Measurements from ENCODE around the gene MAN2A2.
"Not testable (repeated sequence)": the region's sequence is repeated elsewhere in the genome, so short reads cannot be mapped to it uniquely, and the experiment has no call there.

Gene MAN2A2

GRCh38 chr15:90871716-90872485 lies 31.2 kb upstream of the MAN2A2 start:
- DNase-seq (ENCODE audit: low read depth), result no peak

GRCh38 chr15:90872486-90873184 lies 30.5 kb upstream of the MAN2A2 start:
- no peak for DNase-seq (ENCODE audit: low read depth)

GRCh38 chr15:90873488-90873997 lies 29.6 kb upstream of the MAN2A2 start:
- no peak for DNase-seq (ENCODE audit: low read depth)

- no peak for DNase-seq (ENCODE audit: low read depth)
These were observed 29.0 kb upstream of the MAN2A2 start for GRCh38 chr15:90873998-90874605.

GRCh38 chr15:90874986-90875385 lies 28.1 kb upstream of the MAN2A2 start:
- DNase-seq (ENCODE audit: low read depth), result not testable (repeated sequence)

GRCh38 chr15:90875549-90875981 lies 27.5 kb upstream of the MAN2A2 start:
- no peak for DNase-seq (ENCODE audit: low read depth)

GRCh38 chr15:90876046-90876445 lies 27.1 kb upstream of the MAN2A2 start:
- DNase-seq (ENCODE audit: low read depth), result no peak

GRCh38 chr15:90876512-90877170 lies 26.5 kb upstream of the MAN2A2 start:
- DNase-seq (ENCODE audit: low read depth), result no peak

GRCh38 chr15:90877315-90877714 lies 25.8 kb upstream of the MAN2A2 start:
- DNase-seq (ENCODE audit: low read depth), result no peak

- no peak for DNase-seq (ENCODE audit: low read depth)
These were observed 25.1 kb upstream of the MAN2A2 start for GRCh38 chr15:90877996-90878395.

- DNase-seq (ENCODE audit: low read depth), result no peak
These were observed 24.4 kb upstream of the MAN2A2 start for GRCh38 chr15:90878660-90879059.

GRCh38 chr15:90879730-90880366 lies 23.3 kb upstream of the MAN2A2 start:
- DNase-seq (ENCODE audit: low read depth), result no peak

- DNase-seq (ENCODE audit: low read depth), result no peak
These were observed 22.5 kb upstream of the MAN2A2 start for GRCh38 chr15:90880381-90881145.

GRCh38 chr15:90881181-90881977 lies 21.7 kb upstream of the MAN2A2 start:
- no peak for DNase-seq (ENCODE audit: low read depth)

GRCh38 chr15:90881978-90882721 lies 21.0 kb upstream of the MAN2A2 start:
- DNase-seq (ENCODE audit: low read depth), result no peak

GRCh38 chr15:90882781-90883525 lies 20.1 kb upstream of the MAN2A2 start:
- DNase-seq (ENCODE audit: low read depth), result no peak

- DNase-seq (ENCODE audit: low read depth), result no peak
These were observed 19.6 kb upstream of the MAN2A2 start for GRCh38 chr15:90883526-90883975.

- no peak for DNase-seq (ENCODE audit: low read depth)
These were observed 19.0 kb upstream of the MAN2A2 start, which contains the start of gene FES for GRCh38 chr15:90883976-90884718. FES (plus strand) TSS chr15:90884504; CDS start chr15:90885046, 542 bp downstream.

Data from stimulated activated CD8-positive, alpha-beta memory T cell treated with anti-CD3 and anti-CD28 coated beads, Interleukin-12 subunit alpha, Interleukin-12 subunit beta, amount 100 ng/mL, for 4 hours (primary cell).